SU-DHL-6 (cell line): ENCODE measurements around the gene KYAT1.

Experiments used
- H2AFZ ChIP-seq: fragments of 200-600 bp; sonication (generic); 2 replicates; pipeline ENCODE4 v1.6.1; 2014; ENCODE audit warnings: low read depth, mild to moderate bottlenecking, moderate library complexity, mixed read lengths, antibody characterized with exemption, low read length; ENCODE audit not compliant: severe bottlenecking
- H3F3A ChIP-seq: fragments of 200-600 bp; shearing (Covaris generic); 2 replicates; pipeline ENCODE4 v1.6.0; 2016; ENCODE audit warnings: antibody characterized with exemption, mild to moderate bottlenecking; ENCODE audit not compliant: insufficient read depth
- H3K27ac ChIP-seq: fragments of 200-600 bp; sonication (generic); 2 replicates; pipeline ENCODE4 v1.5.1; 2016; ENCODE audit warnings: low read depth, mild to moderate bottlenecking, low read length, moderate library complexity, mixed read lengths
- H3K27me3 ChIP-seq: fragments of 200-600 bp; sonication (generic), shearing (Covaris generic); 2 replicates; pipeline ENCODE4 v1.6.0; 2014; ENCODE audit warnings: mild to moderate bottlenecking, low read length
- H3K36me3 ChIP-seq: fragments of 200-600 bp; sonication (generic); 2 replicates; pipeline ENCODE4 v1.6.1; 2014; ENCODE audit warnings: mild to moderate bottlenecking, low read length, mixed read lengths
- H3K4me2 ChIP-seq: fragments of 300-600, 200-600 bp; shearing (Covaris generic), sonication (generic); 2 replicates; pipeline ENCODE4 v1.6.0; 2014; ENCODE audit warnings: low read length, low read depth, mild to moderate bottlenecking; ENCODE audit not compliant: poor library complexity, severe bottlenecking
- H3K4me3 ChIP-seq: fragments of 200-600 bp; sonication (generic); 2 replicates; pipeline ENCODE4 v1.5.1; 2014; ENCODE audit warnings: antibody characterized with exemption, low read length, mild to moderate bottlenecking, mixed read lengths; ENCODE audit not compliant: insufficient read depth, poor library complexity, severe bottlenecking
- H3K79me2 ChIP-seq: fragments of 200-600 bp; sonication (generic); 2 replicates; pipeline ENCODE4 v1.6.1; 2014; ENCODE audit warnings: mild to moderate bottlenecking, low read length, moderate library complexity; ENCODE audit not compliant: insufficient read depth
- H3K9ac ChIP-seq: fragments of 200-600 bp; sonication (generic); 2 replicates; pipeline ENCODE4 v1.7.0; 2014; ENCODE audit warnings: mild to moderate bottlenecking, low read length
- H3K9me2 ChIP-seq: fragments of 200-600 bp; sonication (generic); replicated peaks from 2 replicates; pipeline ENCODE4 v1.6.1; 2014; ENCODE audit warnings: low read length; ENCODE audit not compliant: insufficient read depth
- H3K9me3 ChIP-seq: fragments of 200-600 bp; sonication (generic); 2 replicates; pipeline ENCODE4 v1.6.1; 2014; ENCODE audit warnings: low read length, mixed read lengths; ENCODE audit not compliant: insufficient read depth
- H4K20me1 ChIP-seq: fragments of 200-600 bp; sonication (generic); 2 replicates; pipeline ENCODE4 v1.6.1; 2014; ENCODE audit warnings: low read depth, mild to moderate bottlenecking, antibody characterized with exemption, low read length, moderate library complexity, mixed read lengths
- EZH2phosphoT487 ChIP-seq: fragments of 200-600 bp; sonication (generic), shearing (Covaris generic); conservative IDR thresholded peaks from 2 replicates; pipeline ENCODE4 v1.6.1; 2018; ENCODE audit warnings: mild to moderate bottlenecking, antibody characterized with exemption, low read length, moderate library complexity, mixed read lengths
- TF ChIP-seq, protein P1 (sequence below): fragments of 200-600 bp; sonication (generic); IDR thresholded peaks from one replicate; pipeline ENCODE4 v1.5.1; 2017; ENCODE audit warnings: antibody characterized with exemption, mild to moderate bottlenecking, low read length, moderate library complexity; ENCODE audit not compliant: insufficient read depth, poor library complexity, severe bottlenecking

KYAT1 gene

DNA sequence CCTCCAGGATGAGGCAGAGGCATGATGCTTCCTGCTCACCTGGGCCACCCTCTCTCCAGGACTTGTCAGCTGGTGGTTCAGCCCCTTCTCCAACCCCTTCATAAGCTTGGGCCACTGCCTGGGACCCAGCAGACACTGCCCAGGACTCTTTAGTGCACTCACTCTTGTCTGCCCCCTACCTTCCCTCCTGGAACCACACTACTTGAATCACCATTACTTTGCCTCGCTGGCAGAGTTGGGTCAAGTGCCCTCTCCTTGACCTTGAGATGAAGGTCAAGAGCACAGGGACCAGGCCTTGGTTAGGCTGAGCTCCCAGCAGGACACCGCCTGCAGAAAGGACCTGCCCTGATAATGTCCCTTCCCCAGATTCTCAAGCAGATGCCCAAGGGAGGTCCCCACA is 71.9 kb downstream of the KYAT1 start:
- Histone ChIP-seq H3K36me3 (no peaks in the 10 kb centered on the region), H3K4me2 (no peak overlapping the region), H3K27me3 (no peaks in the 10 kb centered on the region), H2AFZ (no peak overlapping the region), H3K27ac (no peak overlapping the region), H3K9me3 (no peaks in the 10 kb centered on the region), H3K9ac (no peak overlapping the region), H3F3A (peaks cover 6% of the 10 kb centered on the region; the same call in 1 of the 2 replicates), H3K79me2 (no peaks in the 10 kb centered on the region), H4K20me1 (no peaks in the 10 kb centered on the region), H3K4me3 (no peak overlapping the region), H3K9me2 (no peaks in the 10 kb centered on the region)
- TF ChIP-seq, protein P1, sequence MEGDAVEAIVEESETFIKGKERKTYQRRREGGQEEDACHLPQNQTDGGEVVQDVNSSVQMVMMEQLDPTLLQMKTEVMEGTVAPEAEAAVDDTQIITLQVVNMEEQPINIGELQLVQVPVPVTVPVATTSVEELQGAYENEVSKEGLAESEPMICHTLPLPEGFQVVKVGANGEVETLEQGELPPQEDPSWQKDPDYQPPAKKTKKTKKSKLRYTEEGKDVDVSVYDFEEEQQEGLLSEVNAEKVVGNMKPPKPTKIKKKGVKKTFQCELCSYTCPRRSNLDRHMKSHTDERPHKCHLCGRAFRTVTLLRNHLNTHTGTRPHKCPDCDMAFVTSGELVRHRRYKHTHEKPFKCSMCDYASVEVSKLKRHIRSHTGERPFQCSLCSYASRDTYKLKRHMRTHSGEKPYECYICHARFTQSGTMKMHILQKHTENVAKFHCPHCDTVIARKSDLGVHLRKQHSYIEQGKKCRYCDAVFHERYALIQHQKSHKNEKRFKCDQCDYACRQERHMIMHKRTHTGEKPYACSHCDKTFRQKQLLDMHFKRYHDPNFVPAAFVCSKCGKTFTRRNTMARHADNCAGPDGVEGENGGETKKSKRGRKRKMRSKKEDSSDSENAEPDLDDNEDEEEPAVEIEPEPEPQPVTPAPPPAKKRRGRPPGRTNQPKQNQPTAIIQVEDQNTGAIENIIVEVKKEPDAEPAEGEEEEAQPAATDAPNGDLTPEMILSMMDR, result no peak
- no peak for TF ChIP-seq EZH2phosphoT487

DNA sequence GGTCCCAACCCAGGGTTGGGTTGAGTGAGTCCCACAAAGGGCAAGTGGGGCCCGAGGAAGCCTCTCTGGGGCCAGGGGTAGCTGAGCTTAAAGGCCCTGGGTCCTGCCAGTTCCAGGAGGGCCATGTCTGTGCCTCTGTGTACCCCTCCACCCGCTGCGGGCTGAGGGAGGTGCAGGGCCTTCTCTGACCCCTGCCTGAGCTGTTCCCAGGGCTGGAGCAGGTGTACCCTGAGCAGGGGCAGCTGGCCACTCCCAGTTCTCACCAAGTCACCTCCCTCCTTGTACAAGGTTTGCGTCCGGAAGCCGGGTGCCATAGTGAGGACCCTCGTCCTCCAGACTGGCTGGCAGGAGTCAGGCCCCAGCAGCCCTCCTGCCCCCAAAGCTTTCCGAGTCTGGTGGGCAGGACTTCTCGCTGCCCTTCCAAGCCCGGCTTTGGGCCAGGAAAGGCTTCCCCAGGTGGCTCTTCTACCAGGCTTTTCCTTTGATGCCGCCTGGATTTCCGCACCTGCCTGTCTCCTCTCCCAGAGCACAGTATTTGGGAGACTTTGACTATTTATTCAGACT is 72.6 kb downstream of the KYAT1 start:
- Histone ChIP-seq H3K4me2 (no peak overlapping the region), H3K9me2 (no peaks in the 10 kb centered on the region), H3K36me3 (no peaks in the 10 kb centered on the region), H3K9ac (no peak overlapping the region), H3K4me3 (no peak overlapping the region), H3K79me2 (no peaks in the 10 kb centered on the region), H2AFZ (no peak overlapping the region), H3K9me3 (no peaks in the 10 kb centered on the region), H3F3A (peaks cover 6% of the 10 kb centered on the region; the same call in 1 of the 2 replicates), H3K27me3 (no peaks in the 10 kb centered on the region), H4K20me1 (no peaks in the 10 kb centered on the region), H3K27ac (no peak overlapping the region)
- TF ChIP-seq EZH2phosphoT487, result no peak
- TF ChIP-seq, protein P1, result no peak

DNA sequence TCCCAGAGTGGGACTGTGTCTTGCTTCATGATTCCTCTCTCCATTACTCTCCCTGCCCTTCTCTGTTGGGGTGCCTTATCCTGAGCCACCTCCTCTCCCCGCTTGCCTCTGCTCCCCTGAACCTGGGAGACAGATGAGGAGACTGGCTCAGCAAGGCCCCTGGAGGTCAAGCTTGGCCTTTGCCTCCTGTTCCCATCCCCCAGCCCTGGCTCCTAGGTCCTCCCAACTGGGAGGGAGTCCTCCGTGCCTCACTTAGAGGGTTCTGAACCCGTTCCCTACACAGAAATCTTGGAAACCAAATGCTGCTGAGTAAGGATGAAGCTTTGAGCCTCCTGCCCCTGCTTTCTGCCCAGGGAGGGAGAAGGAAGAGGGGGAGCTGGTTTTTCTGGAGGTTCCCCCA is 73.2 kb downstream of the KYAT1 start:
- TF ChIP-seq EZH2phosphoT487, result no peak
- TF ChIP-seq, protein P1, result no peak
- Histone ChIP-seq H3K9me3 (no peaks in the 10 kb centered on the region), H3K4me2 (no peak overlapping the region), H3K9ac (no peak overlapping the region), H3K36me3 (no peaks in the 10 kb centered on the region), H3F3A (peaks cover 6% of the 10 kb centered on the region; the same call in 1 of the 2 replicates), H3K9me2 (no peaks in the 10 kb centered on the region), H3K4me3 (no peak overlapping the region), H3K27ac (no peak overlapping the region), H2AFZ (no peak overlapping the region), H4K20me1 (no peaks in the 10 kb centered on the region), H3K79me2 (no peaks in the 10 kb centered on the region), H3K27me3 (no peaks in the 10 kb centered on the region)
